ENCODE measurements around the gene PRM3.

Gene PRM3

DNA sequence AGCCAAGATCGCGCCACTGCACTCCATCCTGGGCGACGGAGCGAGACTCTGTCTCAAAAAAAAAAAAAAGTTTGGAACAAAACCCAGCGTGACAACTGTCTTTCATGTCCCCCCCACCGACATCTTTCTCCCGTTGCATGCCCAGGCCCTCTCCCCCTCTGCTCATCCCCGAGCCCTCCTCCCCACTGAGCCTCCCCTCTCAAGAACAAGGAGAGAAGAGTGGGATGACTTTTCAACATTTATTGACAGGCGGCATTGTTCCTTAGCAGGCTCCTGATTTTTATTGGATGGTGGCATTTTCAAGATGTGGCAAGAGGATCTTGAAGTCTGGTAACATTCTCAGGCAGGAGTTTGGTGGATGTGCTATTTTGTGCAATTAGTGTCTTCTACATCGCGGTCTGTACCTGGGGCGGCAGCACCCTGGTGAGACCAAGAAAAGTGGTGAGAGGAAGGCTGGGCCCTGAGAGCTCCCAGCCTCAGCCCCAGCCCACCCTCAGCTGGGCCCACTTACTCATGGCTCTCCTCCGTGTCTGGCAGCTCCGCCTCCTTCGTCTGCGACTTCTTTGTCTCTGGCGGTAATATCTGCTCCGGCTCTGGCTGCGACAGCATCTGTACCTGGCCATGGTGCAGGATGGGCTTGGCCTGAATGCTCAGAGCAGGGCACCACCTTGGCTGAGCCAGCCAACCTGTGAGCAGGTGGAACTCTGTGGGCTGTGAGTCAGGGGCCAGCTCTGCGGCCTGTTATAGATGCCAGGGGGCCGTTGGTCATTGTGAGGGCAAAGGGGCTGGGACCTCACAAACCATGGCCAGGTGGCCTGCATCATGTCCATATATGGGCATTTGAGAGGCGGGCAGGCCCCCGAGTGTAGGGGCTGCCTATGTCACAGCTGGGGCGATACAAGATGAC, 7.4 kb upstream of the PRM3 start, which contains the start of gene PRM1:
Gene PRM1, minus strand, starts transcription at position 715 of the 907 bp plus-strand sequence. Its CDS starts 92 bp downstream, at position 623.
- DNase-seq, result no peak

DNA sequence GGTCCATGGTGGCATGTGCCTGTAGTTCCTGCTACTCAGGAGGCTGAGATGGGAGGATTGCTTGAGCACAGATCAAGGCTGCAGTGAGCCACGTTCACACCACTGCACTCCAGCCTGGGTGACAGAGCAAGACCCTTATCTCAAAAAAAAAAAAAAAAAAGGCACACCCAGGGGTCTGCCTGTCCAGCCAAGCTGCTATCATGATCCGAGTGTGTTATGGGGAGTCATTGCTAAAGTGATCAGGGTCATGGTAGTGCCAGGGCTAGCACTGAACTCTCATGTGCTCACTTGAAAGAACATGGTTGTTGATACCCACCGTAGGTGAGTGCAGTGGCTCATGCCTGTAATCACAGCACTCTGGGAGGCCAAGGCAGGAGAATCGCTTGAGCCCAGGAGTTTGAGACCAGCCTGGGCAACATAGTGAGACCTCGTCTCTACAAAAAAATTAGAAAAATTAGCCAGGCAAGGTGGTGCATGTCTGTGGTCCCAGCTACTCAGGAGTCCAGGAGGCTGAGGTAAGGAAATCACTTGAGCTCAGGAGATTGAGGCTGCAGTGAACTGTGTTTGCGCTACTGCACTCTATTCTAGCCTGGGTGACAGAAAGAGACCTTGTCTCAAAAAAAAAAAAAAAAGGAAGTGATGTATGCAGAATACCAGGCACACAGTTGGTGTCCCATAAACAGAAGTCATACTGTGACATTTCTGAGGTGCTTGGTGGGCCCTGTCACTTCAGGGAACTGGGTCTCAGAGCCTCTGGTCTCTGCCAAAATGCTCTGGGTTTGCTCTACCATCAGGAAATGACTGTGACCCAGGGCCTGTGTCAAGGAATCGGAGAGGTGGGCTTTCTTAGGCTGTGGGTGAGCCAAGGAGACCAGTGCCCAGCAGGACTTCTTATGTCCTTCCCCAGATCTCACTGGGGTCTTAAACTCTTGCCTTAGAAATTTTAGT, 5.5 kb upstream of the PRM3 start:
- DNase-seq, result no peak

DNA sequence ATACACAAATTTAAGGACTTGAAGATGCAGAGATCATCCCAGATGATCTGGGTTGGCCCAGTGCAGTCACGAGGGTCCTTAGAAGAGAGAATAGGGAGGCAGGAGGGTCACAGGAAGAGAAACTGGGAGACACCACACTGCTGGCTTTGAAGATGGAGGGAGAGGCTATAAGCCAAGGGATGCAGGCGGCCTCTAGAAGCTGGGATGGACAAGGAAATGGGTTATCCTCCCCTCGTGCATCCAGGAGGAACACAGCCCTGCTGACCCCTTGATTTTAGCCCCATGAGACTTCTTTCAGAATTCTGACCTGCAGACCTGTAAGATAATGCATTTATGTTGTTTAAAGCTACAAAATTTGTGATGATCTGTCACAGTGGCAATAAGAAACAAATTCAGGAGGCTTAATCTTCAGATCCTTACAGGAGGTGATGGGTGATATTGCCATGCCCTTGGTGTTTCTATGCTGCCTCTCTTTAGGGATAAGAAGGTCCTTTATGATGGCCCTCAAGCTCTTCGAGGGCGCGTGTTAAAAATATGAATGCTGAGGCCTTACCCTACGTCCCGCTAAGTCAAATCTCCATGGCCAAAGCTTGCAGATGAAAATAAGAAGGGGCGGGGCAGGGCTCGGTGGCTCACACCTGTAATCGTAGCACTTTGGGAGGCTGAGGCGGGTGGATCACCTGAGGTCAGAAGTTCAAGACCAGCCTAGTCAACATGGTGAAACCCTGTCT, 4.3 kb upstream of the PRM3 start:
- no peak for DNase-seq

DNA sequence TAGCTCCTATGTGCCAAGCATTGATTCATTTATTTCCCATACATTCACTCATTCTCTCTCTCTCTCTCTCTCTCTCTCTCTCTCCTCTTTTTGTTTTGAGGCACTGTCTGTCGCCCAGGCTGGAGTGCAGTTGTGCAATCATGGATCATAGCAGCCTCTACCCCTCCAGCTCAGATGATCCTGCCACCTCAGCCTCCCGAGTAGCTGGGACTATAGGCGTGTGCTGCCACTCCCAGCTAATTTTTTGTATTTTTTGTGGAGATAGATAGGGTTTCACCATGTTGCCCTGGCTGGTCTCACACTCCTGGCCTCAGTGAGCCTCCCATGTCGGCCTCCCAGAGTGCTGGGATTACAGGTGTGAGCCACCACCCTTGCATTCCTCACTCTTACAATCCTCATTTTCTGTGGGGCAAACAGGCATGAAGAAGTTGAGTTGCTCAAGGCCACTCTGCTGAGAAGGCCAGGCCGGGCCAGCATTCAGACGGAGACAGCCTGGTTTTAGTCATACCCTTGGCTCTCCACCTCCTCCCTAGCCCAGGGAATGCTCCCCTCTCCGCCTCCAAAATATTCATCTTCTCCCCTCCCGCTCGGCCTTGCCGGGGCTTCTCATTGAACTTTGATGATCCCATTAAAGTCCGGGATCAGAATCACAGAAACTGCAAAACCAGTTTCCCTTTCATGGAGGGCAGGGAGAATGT, 3.6 kb upstream of the PRM3 start:
- no peak for DNase-seq

DNA sequence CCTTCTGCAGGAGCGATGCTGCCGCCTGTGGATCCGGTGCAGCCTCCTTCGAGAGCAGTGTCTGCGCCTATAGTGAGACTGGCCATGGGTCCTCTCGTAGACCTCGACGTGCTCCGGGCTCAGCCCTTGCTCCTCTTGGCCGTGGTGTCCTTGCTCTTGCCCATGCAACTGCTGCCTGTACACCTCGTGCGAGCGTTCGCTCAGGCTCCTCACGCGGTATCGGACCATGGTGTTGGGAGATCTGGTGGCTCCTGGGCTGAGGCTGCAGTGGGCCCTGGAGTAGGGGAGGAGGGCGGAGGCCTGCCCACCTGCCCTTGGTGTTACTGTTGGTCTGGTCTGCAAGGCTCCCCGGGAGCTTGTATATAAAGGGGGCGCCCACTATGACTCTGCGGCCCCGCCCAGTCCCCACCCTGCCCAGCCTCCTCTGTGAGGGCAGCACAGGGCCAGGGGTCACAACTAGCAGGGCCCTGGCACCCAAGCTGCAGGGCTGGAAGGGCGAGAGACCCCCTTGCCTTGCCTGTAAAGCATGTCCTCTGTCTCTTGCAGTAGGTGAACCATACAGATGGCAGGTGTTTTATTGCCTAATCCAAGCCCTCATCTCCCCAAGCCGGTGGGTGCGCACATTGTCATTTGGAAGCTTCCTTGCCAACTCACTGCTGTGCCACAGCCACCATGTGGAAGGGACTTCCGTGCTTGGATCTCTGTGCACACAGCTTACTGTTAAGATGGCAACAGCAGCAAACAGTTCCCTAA, 2.9 kb upstream of the PRM3 start, which contains the start of gene PRM2:
Gene PRM2, minus strand, starts transcription at position 338 of the 753 bp plus-strand sequence. Its CDS starts 110 bp downstream, at position 228.
- DNase-seq, result no peak

DNA sequence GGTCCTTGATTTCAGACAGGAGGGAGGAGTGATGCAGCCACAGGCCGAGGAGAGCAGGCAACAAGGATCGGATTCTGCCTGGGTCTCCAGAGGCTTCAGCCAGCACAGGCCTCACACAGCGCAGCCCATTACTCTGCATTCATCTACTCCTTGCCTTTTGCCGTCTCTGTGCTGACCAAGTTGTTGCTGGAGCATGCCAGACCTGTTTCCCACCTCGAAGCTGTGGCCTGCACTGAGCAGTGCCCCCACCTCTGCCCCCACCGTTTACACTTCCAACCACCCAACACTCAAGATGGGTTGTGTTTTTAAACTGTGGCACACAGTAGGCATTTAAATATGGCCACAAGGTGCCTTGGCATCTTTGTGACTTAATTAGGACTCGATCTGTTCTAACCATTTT, 1.5 kb upstream of the PRM3 start:
- DNase-seq, result no peak

DNA sequence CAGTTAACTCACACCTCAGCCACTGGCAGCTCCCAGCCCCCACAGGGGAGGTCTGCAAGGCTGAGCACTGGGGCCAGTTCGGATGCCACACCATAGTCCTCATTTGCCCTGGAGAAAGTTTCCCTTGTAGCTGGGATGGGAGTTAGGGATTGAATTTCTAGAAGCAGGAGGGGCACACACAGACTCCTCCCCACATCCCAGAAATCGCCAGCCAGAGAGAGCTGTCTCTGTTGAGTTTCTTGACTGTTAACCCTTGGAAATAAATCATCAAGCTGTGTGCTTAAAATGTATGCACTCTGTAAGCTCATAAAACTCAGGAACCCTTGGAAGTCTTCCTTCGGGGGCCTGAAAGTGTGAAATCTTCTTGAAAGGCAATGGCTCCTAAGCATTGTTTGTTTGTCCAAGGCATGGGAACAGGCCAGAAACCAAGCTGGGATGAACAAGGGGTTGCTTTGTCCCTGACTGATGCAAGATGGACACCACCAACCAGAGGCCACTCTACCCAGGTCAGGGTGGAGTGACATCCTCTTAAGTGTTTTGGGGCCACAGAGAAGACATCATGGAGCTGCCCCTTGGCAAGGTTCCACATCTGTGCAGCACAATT, 394 bp upstream of the PRM3 start:
- no peak for DNase-seq

DNA sequence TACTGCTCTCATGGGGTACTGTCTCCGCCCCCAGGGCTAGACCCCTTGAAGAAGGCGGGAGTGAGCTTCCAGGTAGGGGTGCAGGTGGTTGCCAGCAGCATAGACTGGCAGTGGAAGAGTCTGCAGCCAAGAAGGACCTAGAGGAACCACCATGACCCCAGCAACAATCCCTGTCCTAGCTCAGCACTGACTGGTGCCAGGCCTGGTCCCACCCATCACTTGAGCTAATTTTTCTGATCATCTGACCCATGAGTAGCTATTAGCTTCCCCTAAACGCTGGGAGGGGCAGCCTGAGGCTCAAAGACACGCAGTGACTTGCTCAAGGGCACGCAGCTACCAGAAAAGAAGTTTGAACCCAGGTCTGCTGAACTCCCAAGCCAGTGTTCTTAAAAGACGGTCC, 945 bp downstream of the PRM3 start:
- no peak for DNase-seq

DNA sequence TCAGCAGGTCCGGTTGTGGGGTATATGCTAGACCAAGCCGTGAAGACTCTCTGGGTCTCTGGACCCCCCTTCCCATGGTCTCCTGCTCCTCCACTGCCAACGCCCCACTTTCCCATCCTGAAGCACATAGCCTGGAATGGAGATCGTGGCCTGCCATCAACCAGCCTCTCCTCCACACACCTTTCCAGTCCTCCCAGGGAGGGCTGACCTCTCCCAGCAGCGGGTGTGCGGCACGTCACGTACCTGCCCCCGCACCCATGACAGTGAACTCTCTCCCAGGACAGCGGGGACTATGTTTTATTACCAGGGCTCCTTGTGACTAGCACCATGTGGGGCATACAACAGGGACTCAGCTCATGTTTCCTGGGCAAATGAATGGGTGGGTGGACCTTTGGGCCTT, 1.8 kb downstream of the PRM3 start:
- DNase-seq, result no peak

DNA sequence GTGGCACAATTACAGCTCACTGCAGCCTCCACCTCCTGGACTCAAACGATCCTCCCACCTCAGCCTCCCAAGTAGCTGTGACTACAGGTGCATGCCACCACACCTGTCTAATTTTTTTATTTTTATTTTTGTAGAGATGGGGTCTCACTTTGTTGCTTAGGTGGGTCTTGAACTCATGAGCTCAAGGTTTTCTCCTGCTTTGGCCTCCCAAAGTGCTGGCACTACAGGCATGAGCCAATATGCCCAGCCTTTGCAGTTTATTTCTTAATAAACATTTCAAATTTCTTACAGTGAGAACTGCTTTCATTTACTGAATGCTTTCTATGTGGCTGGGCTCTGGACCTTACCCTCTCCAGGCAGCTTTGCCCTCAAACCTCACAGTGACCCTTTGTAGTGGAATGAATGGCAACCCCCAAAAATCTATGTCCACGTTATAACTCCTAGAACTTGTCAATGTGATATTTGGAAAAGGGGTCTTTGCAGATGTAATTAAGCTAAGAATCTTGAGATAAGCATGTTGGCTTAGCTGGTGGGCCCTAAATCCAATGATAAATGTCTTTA, 2.7 kb downstream of the PRM3 start:
- no peak for DNase-seq

DNA sequence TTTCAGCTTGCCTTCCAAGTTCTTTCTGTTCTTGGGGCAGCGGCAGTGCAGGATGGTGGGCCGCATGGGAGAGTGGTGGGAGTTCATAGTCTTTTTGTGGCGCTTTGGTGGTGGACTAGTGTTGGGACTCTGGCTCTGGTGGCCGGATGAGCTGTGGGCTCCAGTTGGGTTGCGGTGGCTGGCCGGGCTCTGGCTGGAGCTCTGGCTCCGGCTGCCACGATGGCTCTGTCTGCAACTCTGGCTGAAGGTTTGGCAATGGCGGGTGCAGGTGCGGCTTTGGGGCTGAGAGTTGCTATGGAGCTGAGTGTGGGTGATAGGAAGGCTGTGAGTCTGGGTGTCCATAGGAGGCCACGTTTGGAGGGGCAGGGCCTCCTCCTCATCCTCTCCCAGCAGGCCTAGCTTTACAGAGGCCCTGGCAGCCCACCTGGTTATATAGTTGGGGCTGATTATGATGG, 4.5 kb downstream of the PRM3 start, which contains the start of gene TNP2:
Gene TNP2, minus strand, starts transcription at position 405 of the 455 bp plus-strand sequence. Its CDS starts 63 bp downstream, at position 342.
- DNase-seq, result no peak

DNA sequence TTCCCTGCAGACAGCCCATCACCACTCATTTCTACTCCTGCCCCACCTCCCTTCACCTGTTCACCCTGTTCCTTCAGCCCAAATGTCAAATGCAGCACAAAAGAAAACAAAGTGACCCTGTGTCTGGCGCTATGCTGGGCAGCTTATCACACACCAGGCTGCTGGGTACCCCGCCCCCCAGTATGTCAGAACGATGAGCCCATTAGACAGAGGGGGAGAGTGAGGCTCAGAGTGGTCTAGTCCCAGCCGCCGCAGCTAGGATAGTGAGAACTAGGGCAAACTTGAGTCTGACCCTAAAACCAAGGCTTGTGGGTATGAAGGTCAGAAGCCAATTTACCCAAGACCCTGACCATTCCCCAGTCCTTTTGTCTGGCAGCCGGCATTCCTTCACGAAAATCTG, 8.3 kb downstream of the PRM3 start:
- no peak for DNase-seq

DNA sequence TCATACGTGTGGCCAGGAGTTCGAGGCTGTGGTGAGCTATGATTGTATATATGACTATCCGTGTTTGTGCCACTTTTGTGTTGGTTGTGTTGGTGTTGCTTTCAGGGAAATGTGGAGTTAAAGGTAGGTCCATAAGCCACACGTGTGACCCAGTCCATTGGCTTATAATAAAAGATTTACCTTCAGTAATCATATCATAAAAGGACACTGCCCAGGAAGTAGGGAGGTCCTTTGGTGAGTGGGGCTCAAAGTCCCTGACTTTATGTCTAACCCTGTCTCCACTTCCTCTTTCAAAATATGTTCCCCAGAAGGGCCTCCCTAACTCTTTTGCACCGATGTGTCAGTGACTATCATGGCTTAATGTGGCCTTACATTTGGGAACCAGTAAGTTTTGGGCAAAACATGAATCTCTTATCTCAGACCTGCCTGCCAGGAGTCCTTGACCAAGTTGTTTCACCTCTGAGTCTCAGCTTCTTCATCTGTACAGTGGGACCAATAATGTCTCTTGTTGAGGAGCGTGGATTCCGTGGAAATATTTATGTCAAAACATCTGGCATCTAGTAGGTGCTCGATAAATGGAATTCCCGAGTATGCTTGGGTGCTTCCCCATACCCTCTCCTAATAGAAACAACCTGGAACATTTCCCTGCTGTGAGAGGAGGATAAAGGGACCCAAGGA, 9.1 kb downstream of the PRM3 start:
- no peak for DNase-seq

DNA sequence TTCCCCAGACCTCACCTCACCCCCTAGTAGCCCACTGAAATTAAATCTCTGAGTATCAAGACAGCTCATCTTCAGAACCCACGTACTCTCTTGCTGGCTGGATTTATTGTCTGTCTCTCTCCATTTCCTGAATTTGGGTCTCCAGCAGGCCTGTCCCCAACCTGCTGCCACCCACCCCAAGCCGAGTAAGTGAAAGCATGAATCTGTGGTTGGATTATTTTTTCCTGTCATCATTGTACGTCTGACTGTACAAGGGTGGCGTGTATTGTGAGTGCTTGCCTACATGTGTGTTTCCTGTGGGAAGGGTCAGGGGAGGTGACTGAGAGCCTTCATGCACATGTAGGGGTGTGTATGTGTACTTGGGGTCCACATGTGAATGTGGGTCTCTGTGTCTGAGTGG, 9.7 kb downstream of the PRM3 start:
- peak; percentile 30 to 57 for DNase-seq

DNA sequence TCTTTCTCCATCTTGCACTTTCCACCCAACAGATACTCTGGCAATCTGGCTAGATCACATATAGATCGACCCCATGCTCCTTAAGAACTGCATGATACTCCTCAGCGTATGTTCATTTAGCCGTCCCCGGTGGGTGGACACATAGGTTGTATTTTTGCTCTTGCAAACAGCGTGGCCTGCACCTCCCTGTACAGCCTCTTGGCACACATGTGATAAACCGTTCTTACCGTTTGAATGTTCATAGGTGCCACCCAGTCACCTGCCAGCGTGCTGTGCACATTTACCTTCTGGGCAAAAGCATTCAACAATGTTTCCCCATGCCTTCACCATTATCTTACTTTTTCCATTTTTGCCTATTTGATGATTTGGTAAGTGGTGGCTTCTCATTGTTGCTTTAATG, 10.5 kb downstream of the PRM3 start:
- no peak for DNase-seq

DNA sequence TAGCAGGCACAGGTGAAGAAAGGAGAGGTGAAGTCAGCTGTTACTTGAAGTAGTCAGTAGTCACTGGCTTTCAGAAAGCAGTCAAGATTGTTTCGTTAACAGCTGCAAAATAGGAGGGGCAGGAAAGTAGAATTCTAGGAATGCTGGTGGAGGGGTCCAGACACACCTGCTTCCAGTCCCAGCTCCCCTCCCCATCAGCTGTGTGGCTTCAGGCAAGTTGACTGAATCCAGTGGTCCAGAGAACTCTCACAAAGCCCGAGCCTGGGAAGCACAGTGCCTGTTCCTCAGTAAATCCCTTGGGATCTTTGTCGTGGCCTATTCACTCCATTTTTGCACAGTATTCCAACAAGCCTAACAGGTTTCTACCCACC, 12.8 kb downstream of the PRM3 start:
- no peak for DNase-seq

DNA sequence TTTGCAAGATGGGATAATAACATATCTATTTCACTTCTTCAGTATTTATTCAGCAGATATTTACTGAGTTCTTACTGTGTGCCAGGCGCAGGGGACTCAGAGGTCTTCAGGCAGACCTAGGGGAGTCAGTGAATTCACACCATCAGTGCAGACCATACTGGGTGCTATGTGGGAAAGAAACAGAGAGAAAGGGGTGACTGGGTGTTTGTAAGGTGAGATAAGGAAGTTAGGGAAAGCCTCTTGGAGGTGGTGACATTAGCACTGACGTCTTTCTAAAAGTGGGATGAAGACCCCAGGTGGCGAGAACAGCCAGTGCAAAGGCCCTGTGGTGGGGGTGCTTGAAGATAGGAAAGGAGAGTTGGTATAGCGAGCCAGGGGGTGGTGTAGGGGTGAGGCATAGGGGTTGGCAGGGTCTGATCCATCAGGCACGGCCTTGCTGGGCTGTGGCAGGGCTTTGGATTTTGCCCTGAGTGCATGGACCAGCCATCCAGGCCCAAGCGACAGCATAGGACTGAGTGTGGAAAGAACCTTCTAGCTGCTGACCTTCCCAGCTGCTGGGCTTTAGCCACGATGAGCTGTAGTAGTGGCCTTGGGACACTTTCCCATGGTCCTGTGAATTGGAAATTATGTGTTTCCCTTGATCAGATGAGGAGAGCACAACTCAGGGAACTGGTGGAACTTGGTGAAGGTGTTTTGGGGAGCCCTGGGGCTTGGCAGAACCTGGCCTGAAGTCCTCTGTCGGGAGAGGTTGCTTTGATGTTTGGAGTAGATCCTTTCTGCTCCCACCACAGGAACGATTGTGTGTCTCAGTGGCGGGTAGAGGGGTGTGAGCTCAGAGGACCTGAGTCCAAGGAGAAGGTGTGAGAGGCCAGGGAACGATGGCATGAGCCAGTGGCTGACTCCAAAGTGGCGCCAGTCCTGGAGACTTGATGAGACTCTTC, 13.5 kb downstream of the PRM3 start:
- no peak for DNase-seq

Data from stimulated activated CD4-positive, alpha-beta T cell treated with anti-CD3 and anti-CD28 coated beads, Interleukin-4, amount 100 ng/mL, for 4 hours (primary cell).